ENCODE data around the gene PNRC2.
"Not testable (repeated sequence)": the region's sequence is repeated elsewhere in the genome, so short reads cannot be mapped to it uniquely, and the experiment has no call there.

Gene PNRC2

GRCh38 chr1:23992011-23992410, 32.4 kb downstream of the PNRC2 start:
- not testable (repeated sequence) for DNase-seq (ENCODE audit: low read depth)

GRCh38 chr1:23995431-23995837, 35.8 kb downstream of the PNRC2 start:
- no peak for DNase-seq (ENCODE audit: low read depth)

GRCh38 chr1:23996700-23997229, 37.1 kb downstream of the PNRC2 start:
- no peak for DNase-seq (ENCODE audit: low read depth)

- no peak for DNase-seq (ENCODE audit: low read depth)
Measured at GRCh38 chr1:23997812-23998211, 38.2 kb downstream of the PNRC2 start.

- no peak for DNase-seq (ENCODE audit: low read depth)
Measured at GRCh38 chr1:23999156-23999671, 39.6 kb downstream of the PNRC2 start.

- no peak for DNase-seq (ENCODE audit: low read depth)
Measured at GRCh38 chr1:24002695-24003094, 43.1 kb downstream of the PNRC2 start.

- DNase-seq (ENCODE audit: low read depth) = no peak
Measured at GRCh38 chr1:24003331-24003972, 43.8 kb downstream of the PNRC2 start.

GRCh38 chr1:24004132-24004531, 44.5 kb downstream of the PNRC2 start:
- no peak for DNase-seq (ENCODE audit: low read depth)

GRCh38 chr1:24005163-24005562, 45.5 kb downstream of the PNRC2 start:
- no peak for DNase-seq (ENCODE audit: low read depth)

GRCh38 chr1:24007079-24007478, 47.5 kb downstream of the PNRC2 start:
- DNase-seq (ENCODE audit: low read depth) = no peak

GRCh38 chr1:24008574-24009184, 49.1 kb downstream of the PNRC2 start:
- DNase-seq (ENCODE audit: low read depth) = not testable (repeated sequence)

- DNase-seq (ENCODE audit: low read depth) = no peak
Measured at GRCh38 chr1:24009406-24009805, 49.8 kb downstream of the PNRC2 start.

GRCh38 chr1:24010650-24011049, 51.0 kb downstream of the PNRC2 start:
- no peak for DNase-seq (ENCODE audit: low read depth)

GRCh38 chr1:24012878-24013277, 53.2 kb downstream of the PNRC2 start:
- DNase-seq (ENCODE audit: low read depth) = not testable (repeated sequence)

Measured in T follicular helper cell (primary cell).